ENCODE data around the gene ZFYVE27.

GRCh38 chr10:97707134-97707861, 29.6 kb upstream of the ZFYVE27 start:
- no peak for TF ChIP-seq CBFB (IDR thresholded peaks at IDR 0.05; ENCODE audit: low read depth)
- no peak for TF ChIP-seq CTCF (IDR thresholded peaks at IDR 0.05 in 2 of 3, conservative IDR thresholded peaks at IDR 0.05 in 1 of 3; ENCODE audit: control insufficient read depth in 2 of 3, extremely low read depth in 1 of 3, insufficient read depth in 1 of 3, low read depth in 3 of 3, low read length in 3 of 3)
- TF ChIP-seq ETV6 (conservative IDR thresholded peaks at IDR 0.05 in 1 of 2, IDR thresholded peaks at IDR 0.05 in 1 of 2; ENCODE audit: borderline replicate concordance in 1 of 2, low read depth in 1 of 2): no peak
- no peak for TF ChIP-seq REST (IDR thresholded peaks at IDR 0.05; ENCODE audit: low read depth, low read length)
- TF ChIP-seq YBX1 (IDR thresholded peaks at IDR 0.05): no peak
- no peak for TF ChIP-seq BACH1 (IDR thresholded peaks at IDR 0.05; ENCODE audit: borderline replicate concordance)
- no peak for TF ChIP-seq ASH2L (IDR thresholded peaks at IDR 0.05; ENCODE audit: borderline replicate concordance, low read depth)
- TF ChIP-seq EGR1 (IDR thresholded peaks at IDR 0.05; ENCODE audit: borderline replicate concordance in 1 of 2, low read depth in 2 of 2, low read length in 2 of 2): no peak
- TF ChIP-seq SP1 (IDR thresholded peaks at IDR 0.05; ENCODE audit: low read depth, low read length): no peak
- no peak for TF ChIP-seq EZH2 (IDR thresholded peaks at IDR 0.05; ENCODE audit: borderline replicate concordance, control insufficient read depth, low read depth, low read length)
- no peak for TF ChIP-seq POLR2A (IDR thresholded peaks at IDR 0.05; ENCODE audit: low read depth, low read length)
- TF ChIP-seq KDM1A (IDR thresholded peaks at IDR 0.05; ENCODE audit: borderline replicate concordance): no peak
